Gastroesophageal sphincter (tissue), 3 donors: ENCODE results near the gene CROCC2.

Experiments
- EP300 ChIP-seq: sonication (generic); formaldehyde crosslinking; IDR thresholded peaks from one replicate; pipeline ENCODE4 v1.6.1; 2017; ENCODE audit warnings: antibody characterized with exemption, mild to moderate bottlenecking
- POLR2A ChIP-seq, 2 donors: fragments of 450-650 bp; IDR thresholded peaks; one replicate each; pipeline ENCODE4 v1.6.1; 2017; ENCODE audit warnings: antibody characterized with exemption in 2 of 2, mild to moderate bottlenecking in 2 of 2, moderate library complexity in 1 of 2
- POLR2AphosphoS5 ChIP-seq: sonication (generic); formaldehyde crosslinking; IDR thresholded peaks from one replicate; pipeline ENCODE4 v1.6.1; 2017; ENCODE audit warnings: antibody characterized with exemption
- TF ChIP-seq, protein P1 (sequence below), 4 experiments: fragments of 200-600 bp in 2 of 4; fragments of 450-650 bp in 2 of 4; sonication (generic) in 1 of 4; IDR thresholded peaks; one replicate each; pipeline ENCODE4 v1.5.1; 2017 to 2019; ENCODE audit warnings: antibody characterized with exemption in 4 of 4, mild to moderate bottlenecking in 2 of 4, moderate library complexity in 2 of 4

DNA sequence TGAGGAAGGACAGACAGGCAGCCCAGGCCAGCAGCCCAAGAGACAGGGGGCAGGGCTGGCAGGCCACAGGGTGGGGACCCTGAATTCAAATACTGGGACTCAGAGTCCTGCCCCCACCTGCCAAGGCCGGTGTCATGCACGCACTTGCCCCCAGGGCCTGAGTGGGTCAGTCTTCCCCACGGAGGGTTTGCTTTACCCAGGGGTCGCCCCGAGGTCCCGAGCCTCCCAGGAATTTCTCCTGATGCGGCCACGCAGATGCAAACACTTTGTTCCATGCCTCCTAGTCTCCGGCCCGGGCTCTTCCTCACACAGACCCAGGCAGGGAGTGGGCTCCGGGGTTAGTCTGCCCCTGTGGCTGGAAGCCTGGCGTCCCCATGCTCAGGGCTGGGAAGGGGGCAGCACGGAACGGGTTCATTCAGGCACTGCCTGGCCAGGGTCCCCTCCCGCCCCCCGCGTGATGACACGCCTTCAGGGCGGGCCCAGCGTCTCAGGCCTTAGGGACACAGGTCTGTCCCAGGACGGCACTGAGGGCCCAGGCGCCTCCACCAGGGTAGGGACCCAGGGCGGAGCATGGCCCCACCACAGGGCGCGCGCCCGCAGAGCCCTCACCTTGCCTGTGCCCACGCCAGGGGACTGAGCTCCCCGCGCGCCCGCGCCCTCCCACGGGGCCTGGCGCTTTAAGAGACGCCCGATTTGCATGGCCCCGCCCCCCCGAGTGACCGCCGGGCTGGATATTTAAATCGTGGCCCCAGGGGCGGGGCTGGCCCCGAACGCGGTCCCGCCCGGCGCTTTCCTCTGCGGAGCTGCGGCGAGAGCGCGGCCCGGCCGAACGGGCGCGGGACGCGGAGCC lies 91.9 kb downstream of the CROCC2 start, which contains the start of gene SNED1:
- TF ChIP-seq, protein P1, sequence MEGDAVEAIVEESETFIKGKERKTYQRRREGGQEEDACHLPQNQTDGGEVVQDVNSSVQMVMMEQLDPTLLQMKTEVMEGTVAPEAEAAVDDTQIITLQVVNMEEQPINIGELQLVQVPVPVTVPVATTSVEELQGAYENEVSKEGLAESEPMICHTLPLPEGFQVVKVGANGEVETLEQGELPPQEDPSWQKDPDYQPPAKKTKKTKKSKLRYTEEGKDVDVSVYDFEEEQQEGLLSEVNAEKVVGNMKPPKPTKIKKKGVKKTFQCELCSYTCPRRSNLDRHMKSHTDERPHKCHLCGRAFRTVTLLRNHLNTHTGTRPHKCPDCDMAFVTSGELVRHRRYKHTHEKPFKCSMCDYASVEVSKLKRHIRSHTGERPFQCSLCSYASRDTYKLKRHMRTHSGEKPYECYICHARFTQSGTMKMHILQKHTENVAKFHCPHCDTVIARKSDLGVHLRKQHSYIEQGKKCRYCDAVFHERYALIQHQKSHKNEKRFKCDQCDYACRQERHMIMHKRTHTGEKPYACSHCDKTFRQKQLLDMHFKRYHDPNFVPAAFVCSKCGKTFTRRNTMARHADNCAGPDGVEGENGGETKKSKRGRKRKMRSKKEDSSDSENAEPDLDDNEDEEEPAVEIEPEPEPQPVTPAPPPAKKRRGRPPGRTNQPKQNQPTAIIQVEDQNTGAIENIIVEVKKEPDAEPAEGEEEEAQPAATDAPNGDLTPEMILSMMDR (IDR thresholded peaks at IDR 0.05): no peak
- TF ChIP-seq POLR2AphosphoS5: peak; percentile 29
- peak in 1 of 2 donors; percentile 6 for TF ChIP-seq POLR2A (IDR thresholded peaks at IDR 0.05)
- no peak for TF ChIP-seq EP300
